ENCODE measurements around the gene TRNP1.
"Not testable (repeated sequence)": the region's sequence is repeated elsewhere in the genome, so short reads cannot be mapped to it uniquely, and the experiment has no call there.

TRNP1 gene

GRCh38 chr1:26971590-26971989 lies 21.9 kb upstream of the TRNP1 start:
- no peak overlapping the region for H3K4me3 ChIP-seq (ENCODE audit: insufficient read depth, low read depth, low read length, poor library complexity, severe bottlenecking)
- H3K36me3 ChIP-seq (ENCODE audit: control insufficient read depth, insufficient read depth, low read length) = no peaks in the 10 kb centered on the region
- no peaks in the 10 kb centered on the region for H3K27me3 ChIP-seq (replicated peaks; ENCODE audit: control insufficient read depth, insufficient read depth, low read length, poor library complexity, severe bottlenecking)
- H3K9me3 ChIP-seq (ENCODE audit: control insufficient read depth, low read length) = no peaks in the 10 kb centered on the region
- no peak for DNase-seq
- no peak overlapping the region for H3K27ac ChIP-seq (ENCODE audit: insufficient read depth, low read length, poor library complexity, severe bottlenecking)
- no peaks in the 10 kb centered on the region for H3K4me1 ChIP-seq (ENCODE audit: control insufficient read depth, insufficient read depth, low read length, poor library complexity, severe bottlenecking)

- Histone ChIP-seq H3K27ac (ENCODE audit: insufficient read depth, low read length, poor library complexity, severe bottlenecking) (no peak overlapping the region), H3K4me3 (ENCODE audit: insufficient read depth, low read depth, low read length, poor library complexity, severe bottlenecking) (no peak overlapping the region), H3K9me3 (ENCODE audit: control insufficient read depth, low read length) (no peaks in the 10 kb centered on the region), H3K27me3 (replicated peaks; ENCODE audit: control insufficient read depth, insufficient read depth, low read length, poor library complexity, severe bottlenecking) (no peaks in the 10 kb centered on the region), H3K36me3 (ENCODE audit: control insufficient read depth, insufficient read depth, low read length) (no peaks in the 10 kb centered on the region), H3K4me1 (ENCODE audit: control insufficient read depth, insufficient read depth, low read length, poor library complexity, severe bottlenecking) (no peaks in the 10 kb centered on the region)
- no peak for DNase-seq
Observed at GRCh38 chr1:26972390-26972789, 21.1 kb upstream of the TRNP1 start.

DNA sequence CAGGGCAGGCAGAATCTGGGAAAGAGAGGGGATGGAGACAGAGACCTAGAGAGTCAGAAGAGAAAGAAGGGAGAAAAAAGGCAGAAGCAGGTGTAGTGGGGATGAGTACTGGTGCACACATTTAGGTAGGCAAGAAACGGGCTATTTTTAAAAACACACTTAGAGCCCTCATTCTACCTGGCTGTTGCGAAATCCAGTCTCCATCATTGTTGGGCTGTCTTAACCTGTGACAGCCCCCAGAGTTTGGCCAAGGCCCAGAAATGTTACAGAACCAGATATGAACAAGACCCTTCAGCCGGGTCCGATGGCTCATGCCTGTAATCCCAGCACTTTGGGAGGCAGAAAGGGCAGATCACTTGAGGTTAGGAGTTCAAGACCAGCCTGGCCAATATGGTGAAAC lies 20.7 kb upstream of the TRNP1 start:
- Histone ChIP-seq H3K36me3 (ENCODE audit: control insufficient read depth, insufficient read depth, low read length) (no peaks in the 10 kb centered on the region), H3K4me1 (ENCODE audit: control insufficient read depth, insufficient read depth, low read length, poor library complexity, severe bottlenecking) (no peaks in the 10 kb centered on the region)

DNA sequence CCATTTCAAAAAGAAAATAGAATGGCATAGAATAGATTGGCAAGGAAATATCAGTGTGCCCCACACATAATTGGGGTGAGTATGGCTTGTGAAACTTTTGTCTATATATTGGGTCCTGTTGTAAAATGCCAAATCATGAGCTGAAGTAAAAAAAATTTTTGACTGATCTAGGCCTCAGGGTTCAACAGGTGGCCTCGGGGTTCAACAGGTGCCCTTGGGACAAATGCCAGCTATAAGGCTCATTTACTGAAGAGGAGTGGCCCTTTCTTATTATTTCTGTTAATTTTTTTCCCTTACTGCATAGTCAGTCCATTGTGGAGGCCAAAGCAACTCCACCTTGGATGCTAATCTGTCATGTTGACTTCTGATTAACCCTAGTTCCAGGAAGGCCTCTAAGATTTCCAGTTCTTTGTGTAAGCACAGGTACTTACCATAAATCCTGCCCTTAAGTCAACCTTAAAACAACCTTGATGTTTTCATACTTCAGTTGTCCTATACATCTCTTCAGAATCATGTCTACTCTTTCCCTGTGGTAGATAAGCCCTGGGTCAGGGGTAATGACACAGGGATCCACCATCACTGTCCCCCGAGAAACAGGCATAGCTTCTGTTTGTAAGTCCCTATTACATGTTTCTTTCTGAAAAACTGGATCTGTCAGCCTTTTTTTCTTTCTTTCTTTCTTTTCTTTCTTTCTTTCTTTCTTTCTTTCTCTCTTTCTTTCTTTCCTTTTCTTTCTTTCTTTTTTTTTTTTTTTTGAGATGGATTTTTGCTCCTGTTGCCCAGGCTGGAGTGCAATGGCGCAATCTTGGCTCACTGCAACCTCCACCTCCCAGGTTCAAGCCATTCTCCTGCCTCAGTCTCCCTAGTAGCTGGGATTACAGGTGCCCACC lies 16.6 kb upstream of the TRNP1 start:
- H3K4me1 ChIP-seq (ENCODE audit: control insufficient read depth, insufficient read depth, low read length, poor library complexity, severe bottlenecking) = no peaks in the 10 kb centered on the region
- no peaks in the 10 kb centered on the region for H3K27me3 ChIP-seq (replicated peaks; ENCODE audit: control insufficient read depth, insufficient read depth, low read length, poor library complexity, severe bottlenecking)
- H3K4me3 ChIP-seq (ENCODE audit: insufficient read depth, low read depth, low read length, poor library complexity, severe bottlenecking) = no peak overlapping the region
- no peak overlapping the region for H3K27ac ChIP-seq (ENCODE audit: insufficient read depth, low read length, poor library complexity, severe bottlenecking)
- DNase-seq = no peak
- H3K36me3 ChIP-seq (ENCODE audit: control insufficient read depth, insufficient read depth, low read length) = no peaks in the 10 kb centered on the region
- H3K9me3 ChIP-seq (ENCODE audit: control insufficient read depth, low read length) = no peaks in the 10 kb centered on the region

More for the DNA sequence above, 20.7 kb upstream of the TRNP1 start:
- Histone ChIP-seq H3K27me3 (replicated peaks; ENCODE audit: control insufficient read depth, insufficient read depth, low read length, poor library complexity, severe bottlenecking) (no peaks in the 10 kb centered on the region), H3K27ac (ENCODE audit: insufficient read depth, low read length, poor library complexity, severe bottlenecking) (no peak overlapping the region), H3K9me3 (ENCODE audit: control insufficient read depth, low read length) (no peaks in the 10 kb centered on the region), H3K4me3 (ENCODE audit: insufficient read depth, low read depth, low read length, poor library complexity, severe bottlenecking) (no peak overlapping the region)
- DNase-seq = no peak

DNA sequence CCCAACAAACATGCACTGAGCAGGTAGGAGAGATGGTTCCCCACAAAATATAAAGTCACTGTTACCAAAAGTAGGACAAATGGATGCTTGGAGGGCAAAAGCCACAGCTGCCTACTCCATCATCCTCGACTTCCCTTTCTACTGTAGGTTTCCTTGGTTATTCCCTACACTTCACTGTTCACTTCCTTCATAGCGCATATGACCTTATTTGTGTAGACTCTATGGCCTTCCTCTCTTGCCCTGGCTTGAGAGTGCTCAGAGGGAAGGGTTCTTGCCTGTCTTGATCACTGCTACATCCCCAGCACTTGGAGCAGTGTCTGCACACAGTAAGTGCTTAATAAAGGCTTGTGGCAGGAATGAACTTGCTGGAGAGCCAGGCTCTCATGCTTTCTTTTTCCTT lies 14.6 kb upstream of the TRNP1 start:
- H3K27ac ChIP-seq (ENCODE audit: insufficient read depth, low read length, poor library complexity, severe bottlenecking) = no peak overlapping the region
- no peaks in the 10 kb centered on the region for H3K9me3 ChIP-seq (ENCODE audit: control insufficient read depth, low read length)
- no peaks in the 10 kb centered on the region for H3K36me3 ChIP-seq (ENCODE audit: control insufficient read depth, insufficient read depth, low read length)
- H3K27me3 ChIP-seq (replicated peaks; ENCODE audit: control insufficient read depth, insufficient read depth, low read length, poor library complexity, severe bottlenecking) = no peaks in the 10 kb centered on the region
- H3K4me1 ChIP-seq (ENCODE audit: control insufficient read depth, insufficient read depth, low read length, poor library complexity, severe bottlenecking) = no peaks in the 10 kb centered on the region
- no peak for DNase-seq
- no peak overlapping the region for H3K4me3 ChIP-seq (ENCODE audit: insufficient read depth, low read depth, low read length, poor library complexity, severe bottlenecking)

GRCh38 chr1:26981146-26981846 lies 12.2 kb upstream of the TRNP1 start:
- Histone ChIP-seq H3K4me3 (ENCODE audit: insufficient read depth, low read depth, low read length, poor library complexity, severe bottlenecking) (no peak overlapping the region), H3K27ac (ENCODE audit: insufficient read depth, low read length, poor library complexity, severe bottlenecking) (no peak overlapping the region), H3K27me3 (replicated peaks; ENCODE audit: control insufficient read depth, insufficient read depth, low read length, poor library complexity, severe bottlenecking) (no peaks in the 10 kb centered on the region), H3K36me3 (ENCODE audit: control insufficient read depth, insufficient read depth, low read length) (no peaks in the 10 kb centered on the region), H3K4me1 (ENCODE audit: control insufficient read depth, insufficient read depth, low read length, poor library complexity, severe bottlenecking) (no peaks in the 10 kb centered on the region), H3K9me3 (ENCODE audit: control insufficient read depth, low read length) (no peaks in the 10 kb centered on the region)
- DNase-seq = no peak

- H3K4me1 ChIP-seq (ENCODE audit: control insufficient read depth, insufficient read depth, low read length, poor library complexity, severe bottlenecking) = no peaks in the 10 kb centered on the region
- DNase-seq = no peak
- no peaks in the 10 kb centered on the region for H3K27me3 ChIP-seq (replicated peaks; ENCODE audit: control insufficient read depth, insufficient read depth, low read length, poor library complexity, severe bottlenecking)
- no peak overlapping the region for H3K27ac ChIP-seq (ENCODE audit: insufficient read depth, low read length, poor library complexity, severe bottlenecking)
- H3K4me3 ChIP-seq (ENCODE audit: insufficient read depth, low read depth, low read length, poor library complexity, severe bottlenecking) = no peak overlapping the region
- H3K9me3 ChIP-seq (ENCODE audit: control insufficient read depth, low read length) = no peaks in the 10 kb centered on the region
- H3K36me3 ChIP-seq (ENCODE audit: control insufficient read depth, insufficient read depth, low read length) = no peaks in the 10 kb centered on the region
Observed at GRCh38 chr1:26983863-26984262, 9.6 kb upstream of the TRNP1 start.

GRCh38 chr1:26984291-26984690 lies 9.2 kb upstream of the TRNP1 start:
- no peaks in the 10 kb centered on the region for H3K27me3 ChIP-seq (replicated peaks; ENCODE audit: control insufficient read depth, insufficient read depth, low read length, poor library complexity, severe bottlenecking)
- no peak overlapping the region for H3K4me3 ChIP-seq (ENCODE audit: insufficient read depth, low read depth, low read length, poor library complexity, severe bottlenecking)
- no peaks in the 10 kb centered on the region for H3K36me3 ChIP-seq (ENCODE audit: control insufficient read depth, insufficient read depth, low read length)
- H3K27ac ChIP-seq (ENCODE audit: insufficient read depth, low read length, poor library complexity, severe bottlenecking) = no peak overlapping the region
- no peaks in the 10 kb centered on the region for H3K4me1 ChIP-seq (ENCODE audit: control insufficient read depth, insufficient read depth, low read length, poor library complexity, severe bottlenecking)
- H3K9me3 ChIP-seq (ENCODE audit: control insufficient read depth, low read length) = no peaks in the 10 kb centered on the region
- DNase-seq = no peak

DNA sequence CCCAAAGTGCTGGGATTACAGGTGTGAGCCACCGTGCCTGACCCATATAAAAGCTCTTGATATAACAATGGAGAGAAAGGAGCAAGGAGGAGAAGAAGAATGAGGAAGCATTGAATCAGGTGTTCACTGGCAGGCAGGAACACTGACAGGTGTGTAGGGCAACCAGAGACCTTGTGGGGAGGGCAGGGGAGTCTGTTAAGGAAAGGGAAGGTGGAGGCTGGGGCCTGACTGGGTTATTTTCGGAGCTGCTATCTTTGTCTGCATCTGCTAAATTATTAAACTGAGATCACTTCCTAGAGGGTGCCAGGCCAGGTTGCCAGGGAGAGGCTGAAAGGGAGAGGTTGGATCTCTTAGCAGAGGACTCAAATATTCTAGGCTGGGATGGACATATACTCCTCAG lies 6.8 kb upstream of the TRNP1 start:
- H3K27me3 ChIP-seq (replicated peaks; ENCODE audit: control insufficient read depth, insufficient read depth, low read length, poor library complexity, severe bottlenecking) = no peaks in the 10 kb centered on the region
- no peaks in the 10 kb centered on the region for H3K4me1 ChIP-seq (ENCODE audit: control insufficient read depth, insufficient read depth, low read length, poor library complexity, severe bottlenecking)
- no peak overlapping the region for H3K4me3 ChIP-seq (ENCODE audit: insufficient read depth, low read depth, low read length, poor library complexity, severe bottlenecking)
- H3K36me3 ChIP-seq (ENCODE audit: control insufficient read depth, insufficient read depth, low read length) = no peaks in the 10 kb centered on the region
- no peak for DNase-seq
- no peaks in the 10 kb centered on the region for H3K9me3 ChIP-seq (ENCODE audit: control insufficient read depth, low read length)
- H3K27ac ChIP-seq (ENCODE audit: insufficient read depth, low read length, poor library complexity, severe bottlenecking) = no peak overlapping the region

GRCh38 chr1:26989403-26990109 lies 3.9 kb upstream of the TRNP1 start:
- H3K4me1 ChIP-seq (ENCODE audit: control insufficient read depth, insufficient read depth, low read length, poor library complexity, severe bottlenecking); H3K27me3 ChIP-seq (replicated peaks; ENCODE audit: control insufficient read depth, insufficient read depth, low read length, poor library complexity, severe bottlenecking); H3K9me3 ChIP-seq (ENCODE audit: control insufficient read depth, low read length); DNase-seq; H3K4me3 ChIP-seq (ENCODE audit: insufficient read depth, low read depth, low read length, poor library complexity, severe bottlenecking); H3K36me3 ChIP-seq (ENCODE audit: control insufficient read depth, insufficient read depth, low read length); H3K27ac ChIP-seq (ENCODE audit: insufficient read depth, low read length, poor library complexity, severe bottlenecking): not testable (repeated sequence)
